Measurements from ENCODE around the gene HDAC9. TPM values are rescaled to one million over a fixed set of nuclear protein-coding genes. Genes with fewer than 3 reads are reported as not detected.

The HDAC9 gene
- total RNA-seq, 1 experiment from 2014 or later, result 159 TPM

- BruUV-seq (replicated peaks), result no TSS peak
- H3K4me1 Mint-ChIP-seq (ENCODE audit: low read depth, unreplicated experiment), result peaks cover 34% of the 10 kb centered on the region
- peaks cover 6% of the 10 kb centered on the region for H3K36me3 Mint-ChIP-seq (ENCODE audit: insufficient read depth, unreplicated experiment)
- CTCF ChIA-PET, result interaction anchor here (0.8 to 1.3 kb wide), 3 partner anchors 11 to 206 kb away, joined by 3 to 4 read pairs (median 4); no protein-coding TSS in a partner anchor
- TF ChIP-seq, protein P1, sequence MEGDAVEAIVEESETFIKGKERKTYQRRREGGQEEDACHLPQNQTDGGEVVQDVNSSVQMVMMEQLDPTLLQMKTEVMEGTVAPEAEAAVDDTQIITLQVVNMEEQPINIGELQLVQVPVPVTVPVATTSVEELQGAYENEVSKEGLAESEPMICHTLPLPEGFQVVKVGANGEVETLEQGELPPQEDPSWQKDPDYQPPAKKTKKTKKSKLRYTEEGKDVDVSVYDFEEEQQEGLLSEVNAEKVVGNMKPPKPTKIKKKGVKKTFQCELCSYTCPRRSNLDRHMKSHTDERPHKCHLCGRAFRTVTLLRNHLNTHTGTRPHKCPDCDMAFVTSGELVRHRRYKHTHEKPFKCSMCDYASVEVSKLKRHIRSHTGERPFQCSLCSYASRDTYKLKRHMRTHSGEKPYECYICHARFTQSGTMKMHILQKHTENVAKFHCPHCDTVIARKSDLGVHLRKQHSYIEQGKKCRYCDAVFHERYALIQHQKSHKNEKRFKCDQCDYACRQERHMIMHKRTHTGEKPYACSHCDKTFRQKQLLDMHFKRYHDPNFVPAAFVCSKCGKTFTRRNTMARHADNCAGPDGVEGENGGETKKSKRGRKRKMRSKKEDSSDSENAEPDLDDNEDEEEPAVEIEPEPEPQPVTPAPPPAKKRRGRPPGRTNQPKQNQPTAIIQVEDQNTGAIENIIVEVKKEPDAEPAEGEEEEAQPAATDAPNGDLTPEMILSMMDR (IDR thresholded peaks at IDR 0.05; ENCODE audit: unreplicated experiment), result no peak
- H3K9me3 Mint-ChIP-seq (ENCODE audit: low read depth, unreplicated experiment), result no peaks in the 10 kb centered on the region
- intact Hi-C loops (cut with micrococcal nuclease; ENCODE audit: unreplicated experiment), result no loop called here
- DNase-seq, result no peak
- H3K4me3 Mint-ChIP-seq (ENCODE audit: low read depth, unreplicated experiment), result no peak overlapping the region
- no peak overlapping the region for H3K27ac Mint-ChIP-seq (ENCODE audit: unreplicated experiment)
- no peaks in the 10 kb centered on the region for H3K27me3 Mint-ChIP-seq (ENCODE audit: unreplicated experiment)
Observed at GRCh38 chr7:18558910-18559309, 63.4 kb downstream of the HDAC9 start.

DNA sequence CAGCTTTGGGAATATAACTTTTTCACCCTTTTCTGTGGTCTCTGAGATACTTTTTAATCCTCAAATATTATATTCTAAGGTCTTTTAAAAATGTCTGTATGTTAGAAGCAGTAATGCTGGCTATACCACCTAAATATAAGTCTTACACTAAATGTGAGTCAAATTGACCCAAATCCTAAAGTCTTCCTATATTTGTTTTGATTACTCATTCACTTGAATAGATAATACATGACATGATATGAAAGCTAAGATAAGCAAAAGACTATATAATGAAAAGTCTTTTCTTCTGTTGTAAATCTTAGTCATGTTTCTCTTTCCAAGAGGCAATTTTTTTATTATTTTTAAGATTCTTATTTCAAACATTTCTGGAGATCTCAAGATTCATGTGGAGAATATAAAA lies 64.2 kb downstream of the HDAC9 start:
- TF ChIP-seq, protein P1 (IDR thresholded peaks at IDR 0.05; ENCODE audit: unreplicated experiment), result no peak
- CTCF ChIA-PET, result interaction anchor here (1.3 kb wide), 1 partner anchor 12 kb away, joined by 4 read pairs; no protein-coding TSS in a partner anchor
- no peaks in the 10 kb centered on the region for H3K9me3 Mint-ChIP-seq (ENCODE audit: low read depth, unreplicated experiment)

DNA sequence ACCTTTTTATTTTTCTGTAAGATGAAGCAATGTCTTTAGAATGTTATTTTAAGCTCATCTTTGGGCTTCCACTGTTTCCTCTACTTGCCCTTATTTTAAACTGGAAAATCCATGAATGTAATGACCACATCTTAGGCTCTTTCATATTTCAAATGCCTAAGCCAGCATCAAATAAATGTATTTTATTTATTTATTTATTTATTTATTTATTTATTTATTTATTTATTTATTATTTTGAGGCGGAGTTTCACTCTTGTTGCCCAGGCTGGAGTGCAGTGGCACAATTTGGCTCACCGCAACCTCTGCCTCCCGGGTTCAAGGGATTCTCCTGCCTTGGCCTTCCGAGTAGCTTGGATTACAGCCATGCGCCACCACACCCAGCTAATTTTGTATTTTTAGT lies 69.2 kb downstream of the HDAC9 start:
- CTCF ChIA-PET, result interaction anchor here (0.7 kb wide), 1 partner anchor 207 kb away, joined by 3 read pairs; no protein-coding TSS in a partner anchor

More for the DNA sequence above, 64.2 kb downstream of the HDAC9 start:
- no TSS peak for BruUV-seq (replicated peaks)
- no peak for DNase-seq
- intact Hi-C loops (cut with micrococcal nuclease; ENCODE audit: unreplicated experiment), result no loop called here
- H3K27me3 Mint-ChIP-seq (ENCODE audit: unreplicated experiment), result no peaks in the 10 kb centered on the region
- H3K4me3 Mint-ChIP-seq (ENCODE audit: low read depth, unreplicated experiment), result no peak overlapping the region
- H3K36me3 Mint-ChIP-seq (ENCODE audit: insufficient read depth, unreplicated experiment), result peaks cover 6% of the 10 kb centered on the region
- H3K4me1 Mint-ChIP-seq (ENCODE audit: low read depth, unreplicated experiment), result peaks cover 26% of the 10 kb centered on the region
- no peak overlapping the region for H3K27ac Mint-ChIP-seq (ENCODE audit: unreplicated experiment)

GRCh38 chr7:18565337-18565736 lies 69.8 kb downstream of the HDAC9 start:
- peaks cover 43% of the 10 kb centered on the region for H3K4me1 Mint-ChIP-seq (ENCODE audit: low read depth, unreplicated experiment)
- intact Hi-C loops (cut with micrococcal nuclease; ENCODE audit: unreplicated experiment), result no loop called here
- TF ChIP-seq, protein P1 (IDR thresholded peaks at IDR 0.05; ENCODE audit: unreplicated experiment), result no peak
- H3K9me3 Mint-ChIP-seq (ENCODE audit: low read depth, unreplicated experiment), result no peaks in the 10 kb centered on the region
- H3K27ac Mint-ChIP-seq (ENCODE audit: unreplicated experiment), result peak overlapping the region; percentile 53
- no TSS peak for BruUV-seq (replicated peaks)
- H3K4me3 Mint-ChIP-seq (ENCODE audit: low read depth, unreplicated experiment), result no peak overlapping the region
- peaks cover 13% of the 10 kb centered on the region for H3K36me3 Mint-ChIP-seq (ENCODE audit: insufficient read depth, unreplicated experiment)
- no peaks in the 10 kb centered on the region for H3K27me3 Mint-ChIP-seq (ENCODE audit: unreplicated experiment)
- DNase-seq, result no peak
- CTCF ChIA-PET, result no interaction called here

More for the DNA sequence above, 69.2 kb downstream of the HDAC9 start:
- intact Hi-C loops (cut with micrococcal nuclease; ENCODE audit: unreplicated experiment), result no loop called here
- H3K27ac Mint-ChIP-seq (ENCODE audit: unreplicated experiment), result no peak overlapping the region
- H3K9me3 Mint-ChIP-seq (ENCODE audit: low read depth, unreplicated experiment), result no peaks in the 10 kb centered on the region
- no peaks in the 10 kb centered on the region for H3K27me3 Mint-ChIP-seq (ENCODE audit: unreplicated experiment)
- no peak overlapping the region for H3K4me3 Mint-ChIP-seq (ENCODE audit: low read depth, unreplicated experiment)
- TF ChIP-seq, protein P1 (IDR thresholded peaks at IDR 0.05; ENCODE audit: unreplicated experiment), result no peak
- DNase-seq, result no peak
- no TSS peak for BruUV-seq (replicated peaks)
- H3K4me1 Mint-ChIP-seq (ENCODE audit: low read depth, unreplicated experiment), result peaks cover 44% of the 10 kb centered on the region
- H3K36me3 Mint-ChIP-seq (ENCODE audit: insufficient read depth, unreplicated experiment), result peaks cover 12% of the 10 kb centered on the region

All from Calu3 (cell line).